Chondrocyte (in vitro differentiated cells): ENCODE measurements around the gene NKD1. TPM values are rescaled to one million over a fixed set of nuclear protein-coding genes. Genes with fewer than 3 reads are reported as not detected.

ENCODE experiments used
- DNase-seq: peaks from one replicate; pipeline ENCODE4 v3.0.0; 2021; ENCODE audit warnings: mixed read lengths, low spot score
- H3K27ac Mint-ChIP-seq: one replicate; pipeline ENCODE4 v1.8.0; 2021; ENCODE audit warnings: mild to moderate bottlenecking, moderate library complexity, mixed read lengths; ENCODE audit not compliant: unreplicated experiment
- H3K27me3 Mint-ChIP-seq: 2 replicates; pipeline ENCODE4 v1.8.0; 2021; ENCODE audit warnings: low read depth, mixed read lengths
- H3K36me3 Mint-ChIP-seq: 2 replicates; pipeline ENCODE4 v1.8.0; 2021; ENCODE audit warnings: low read depth, mixed read lengths
- H3K4me1 Mint-ChIP-seq: 2 replicates; pipeline ENCODE4 v1.8.0; 2021; ENCODE audit warnings: low read depth, mild to moderate bottlenecking, mixed read lengths
- H3K4me3 Mint-ChIP-seq: one replicate; pipeline ENCODE4 v1.8.0; 2021; ENCODE audit warnings: mild to moderate bottlenecking, moderate library complexity, mixed read lengths; ENCODE audit not compliant: unreplicated experiment
- H3K9me3 Mint-ChIP-seq: 2 replicates; pipeline ENCODE4 v1.8.0; 2021; ENCODE audit warnings: low read depth, mixed read lengths
- total RNA-seq: library from RNA; stranded (reverse); gene quantifications from 3 replicates; pipeline ENCODE4 v1.2.1, GENCODE V29; 2021
- TF ChIP-seq, protein P1 (sequence below): fragments of 200-600 bp; sonication (generic); IDR thresholded peaks from 2 replicates; pipeline ENCODE4 v1.5.0; 2021; ENCODE audit warnings: antibody characterized with exemption, mild to moderate bottlenecking, moderate library complexity

The NKD1 gene
- total RNA-seq, 1 donor from 2014 or later: 8.0 TPM

DNA sequence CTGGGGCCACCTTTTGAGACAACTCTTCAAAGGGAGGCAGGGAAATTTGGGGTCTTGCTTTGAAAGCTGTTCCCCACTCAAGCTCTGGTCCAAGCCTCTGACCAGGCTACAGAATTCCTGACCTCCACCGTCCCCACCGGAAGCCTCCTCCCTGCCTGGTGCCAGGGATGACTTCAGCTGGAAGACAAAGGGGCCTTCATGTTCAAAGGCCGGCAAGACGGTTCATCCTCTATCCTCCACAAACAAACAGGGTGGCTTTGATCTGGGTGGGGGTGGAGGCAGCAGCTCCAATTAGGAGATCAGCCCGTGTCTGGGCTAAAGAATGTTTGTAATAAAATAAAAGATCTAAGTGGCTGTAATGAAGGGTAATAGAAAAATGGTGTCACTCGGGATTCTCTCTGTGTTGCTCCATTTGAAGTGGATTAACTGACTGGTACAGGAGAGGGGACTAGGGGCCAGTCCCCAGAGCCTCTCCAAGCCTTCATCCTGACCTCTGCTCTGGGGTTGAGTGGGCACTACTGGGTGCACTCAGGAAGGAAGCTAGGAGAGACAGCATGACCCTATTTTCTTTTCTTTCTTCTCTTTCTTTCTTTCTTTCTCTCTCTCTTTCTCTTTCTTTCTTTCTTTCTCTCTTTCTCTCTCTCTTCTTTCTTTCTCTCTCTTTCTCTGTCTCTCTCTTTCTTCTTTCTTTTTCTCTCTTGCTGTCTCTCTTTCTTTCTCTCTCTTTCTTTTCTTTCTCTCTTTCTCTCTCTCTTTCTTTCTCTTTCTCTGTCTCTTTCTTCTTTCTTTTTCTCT lies 27.5 kb upstream of the NKD1 start:
- Mint-ChIP-seq H3K27ac (no peak overlapping the region), H3K9me3 (peaks cover 15% of the 10 kb centered on the region), H3K36me3 (peaks cover 8% of the 10 kb centered on the region), H3K4me1 (no peaks in the 10 kb centered on the region), H3K4me3 (no peak overlapping the region), H3K27me3 (peaks cover 26% of the 10 kb centered on the region)
- TF ChIP-seq, protein P1, sequence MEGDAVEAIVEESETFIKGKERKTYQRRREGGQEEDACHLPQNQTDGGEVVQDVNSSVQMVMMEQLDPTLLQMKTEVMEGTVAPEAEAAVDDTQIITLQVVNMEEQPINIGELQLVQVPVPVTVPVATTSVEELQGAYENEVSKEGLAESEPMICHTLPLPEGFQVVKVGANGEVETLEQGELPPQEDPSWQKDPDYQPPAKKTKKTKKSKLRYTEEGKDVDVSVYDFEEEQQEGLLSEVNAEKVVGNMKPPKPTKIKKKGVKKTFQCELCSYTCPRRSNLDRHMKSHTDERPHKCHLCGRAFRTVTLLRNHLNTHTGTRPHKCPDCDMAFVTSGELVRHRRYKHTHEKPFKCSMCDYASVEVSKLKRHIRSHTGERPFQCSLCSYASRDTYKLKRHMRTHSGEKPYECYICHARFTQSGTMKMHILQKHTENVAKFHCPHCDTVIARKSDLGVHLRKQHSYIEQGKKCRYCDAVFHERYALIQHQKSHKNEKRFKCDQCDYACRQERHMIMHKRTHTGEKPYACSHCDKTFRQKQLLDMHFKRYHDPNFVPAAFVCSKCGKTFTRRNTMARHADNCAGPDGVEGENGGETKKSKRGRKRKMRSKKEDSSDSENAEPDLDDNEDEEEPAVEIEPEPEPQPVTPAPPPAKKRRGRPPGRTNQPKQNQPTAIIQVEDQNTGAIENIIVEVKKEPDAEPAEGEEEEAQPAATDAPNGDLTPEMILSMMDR: no peak
- DNase-seq: no peak

DNA sequence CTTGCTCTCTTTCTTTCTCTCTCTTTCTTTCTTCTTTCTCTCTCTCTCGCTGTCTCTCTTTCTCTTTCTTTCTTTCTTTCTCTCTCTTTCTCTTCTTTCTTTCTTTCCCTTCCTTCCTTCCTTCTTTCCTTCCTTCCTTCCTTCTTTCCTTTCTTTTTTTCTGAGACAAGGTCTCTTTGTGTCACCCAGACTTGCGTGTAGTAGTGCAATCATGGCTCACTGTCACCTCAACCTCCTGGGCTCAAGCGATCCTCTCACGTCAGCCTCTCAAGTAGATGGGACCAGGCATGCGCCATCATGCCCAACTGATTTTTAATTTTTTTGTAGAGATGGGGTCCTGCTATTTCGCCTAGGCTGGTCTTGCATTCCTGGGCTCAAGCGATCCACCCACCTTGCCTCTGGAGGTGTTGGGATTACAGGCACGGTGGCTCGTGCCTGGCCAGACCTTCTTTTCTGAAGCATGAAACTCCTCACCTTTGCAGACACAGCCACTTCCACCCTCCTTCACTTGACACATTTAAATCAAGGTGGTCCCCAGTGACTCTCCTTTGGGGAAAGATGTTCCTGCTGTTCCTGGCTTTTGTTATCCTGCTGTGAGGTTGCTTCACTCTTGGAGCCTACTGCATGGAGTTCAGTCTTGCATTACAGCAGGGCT lies 26.8 kb upstream of the NKD1 start:
- H3K4me3 Mint-ChIP-seq: no peak overlapping the region

DNA sequence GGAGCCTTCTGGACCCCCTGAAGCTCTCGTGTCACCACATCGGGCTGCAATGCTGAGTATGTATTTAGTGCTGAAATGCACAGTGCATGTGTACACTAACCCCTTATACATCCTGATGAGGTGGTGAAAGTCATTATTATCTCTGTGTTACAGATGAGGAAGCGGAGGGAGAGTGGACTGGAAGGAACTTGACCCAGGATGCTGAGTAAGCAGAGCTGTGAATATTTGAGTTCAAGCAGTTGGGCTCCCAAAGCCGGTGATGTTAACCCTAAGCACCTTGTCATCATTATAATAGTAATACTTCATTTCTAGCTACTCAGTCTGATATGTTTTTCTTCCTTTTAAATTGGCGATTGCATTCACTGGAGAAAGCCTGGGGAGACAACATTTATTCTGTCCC lies 25.9 kb upstream of the NKD1 start:
- Mint-ChIP-seq H3K27ac (no peak overlapping the region), H3K4me1 (no peaks in the 10 kb centered on the region), H3K27me3 (peaks cover 40% of the 10 kb centered on the region), H3K4me3 (no peak overlapping the region), H3K9me3 (peaks cover under 1% of the 10 kb centered on the region), H3K36me3 (no peaks in the 10 kb centered on the region)
- TF ChIP-seq, protein P1: no peak
- no peak for DNase-seq

More for the DNA sequence above, 26.8 kb upstream of the NKD1 start:
- TF ChIP-seq, protein P1: no peak
- H3K27me3 Mint-ChIP-seq: peaks cover 33% of the 10 kb centered on the region
- no peak overlapping the region for H3K27ac Mint-ChIP-seq
- peaks cover 10% of the 10 kb centered on the region for H3K9me3 Mint-ChIP-seq
- no peaks in the 10 kb centered on the region for H3K4me1 Mint-ChIP-seq
- peaks cover 8% of the 10 kb centered on the region for H3K36me3 Mint-ChIP-seq
- no peak for DNase-seq

DNA sequence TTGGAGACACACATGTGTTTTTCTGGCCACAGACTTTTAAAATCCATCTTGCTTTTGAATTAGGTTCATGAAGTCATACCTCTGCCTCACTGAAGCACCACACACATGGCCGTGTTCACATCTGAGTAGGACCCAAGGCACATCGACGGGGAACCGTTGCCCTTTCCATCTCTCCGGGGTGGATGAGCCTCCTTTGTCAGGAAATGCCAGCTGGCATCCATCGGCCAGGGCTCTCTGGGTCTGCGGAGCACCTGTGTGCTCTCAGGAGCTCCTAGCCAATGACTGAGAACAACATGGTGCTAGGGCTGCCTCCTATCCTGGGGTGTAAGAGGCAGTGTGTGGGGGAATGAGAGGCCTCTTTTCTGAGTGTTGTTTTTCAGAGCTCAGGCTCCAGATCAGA lies 24.5 kb upstream of the NKD1 start:
- no peak overlapping the region for H3K27ac Mint-ChIP-seq
- DNase-seq: no peak

DNA sequence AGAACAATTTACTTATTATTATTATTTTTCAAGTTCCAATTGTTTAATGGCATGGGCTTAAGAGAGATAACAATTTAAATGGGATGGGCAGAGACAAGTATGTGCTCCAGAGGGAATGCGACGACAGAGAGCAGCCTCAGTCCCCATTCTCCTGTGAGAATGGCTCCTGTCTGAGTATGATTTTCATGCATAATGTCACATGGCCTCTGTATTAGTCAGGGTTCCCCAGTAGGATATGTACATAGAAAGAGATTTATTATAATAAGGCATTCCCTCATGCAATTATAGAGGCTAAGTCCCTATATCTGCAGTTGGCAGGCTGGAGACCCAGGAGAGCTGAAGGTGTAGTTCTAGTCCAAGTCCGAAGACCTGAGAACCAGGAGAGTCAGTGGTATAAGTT lies 22.9 kb upstream of the NKD1 start:
- Mint-ChIP-seq H3K4me1 (no peaks in the 10 kb centered on the region), H3K36me3 (no peaks in the 10 kb centered on the region), H3K27me3 (peaks cover 52% of the 10 kb centered on the region), H3K4me3 (no peak overlapping the region), H3K9me3 (peaks cover 14% of the 10 kb centered on the region), H3K27ac (no peak overlapping the region)
- no peak for DNase-seq
- TF ChIP-seq, protein P1: no peak

More for the DNA sequence above, 24.5 kb upstream of the NKD1 start:
- no peaks in the 10 kb centered on the region for H3K36me3 Mint-ChIP-seq
- peaks cover 49% of the 10 kb centered on the region for H3K27me3 Mint-ChIP-seq
- TF ChIP-seq, protein P1: no peak
- no peaks in the 10 kb centered on the region for H3K9me3 Mint-ChIP-seq
- no peak overlapping the region for H3K4me3 Mint-ChIP-seq
- H3K4me1 Mint-ChIP-seq: no peaks in the 10 kb centered on the region
